Measurements from ENCODE around the gene RABGEF1.
"Not testable (repeated sequence)": the region's sequence is repeated elsewhere in the genome, so short reads cannot be mapped to it uniquely, and the experiment has no call there.

RABGEF1 gene

GRCh38 chr7:66817208-66817795 is 76.8 kb downstream of the RABGEF1 start:
- DNase-seq, result not testable (repeated sequence)

DNA sequence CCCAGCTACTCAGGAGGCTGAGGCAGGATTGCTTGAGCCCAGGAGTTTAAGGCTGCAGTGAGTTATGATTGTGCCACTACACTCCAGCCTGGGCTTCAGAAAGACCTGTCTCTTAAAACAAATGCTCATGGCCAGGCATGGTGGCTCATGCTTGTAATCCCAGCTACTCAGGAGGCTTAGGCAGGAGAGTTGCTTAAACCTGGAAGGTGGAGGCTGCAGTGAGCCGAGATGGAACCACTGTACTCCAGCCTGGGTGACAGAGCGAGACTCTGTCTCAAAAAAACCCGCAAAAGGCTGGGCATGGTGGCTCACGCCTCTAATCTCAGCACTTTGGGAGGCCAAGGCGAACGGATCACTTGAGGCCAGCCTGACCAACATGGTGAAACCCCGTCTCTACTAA is 77.4 kb downstream of the RABGEF1 start:
- DNase-seq, result not testable (repeated sequence)

- no peak for DNase-seq
Measured at GRCh38 chr7:66824041-66824440, 83.5 kb downstream of the RABGEF1 start.

GRCh38 chr7:66825538-66825937 is 85.0 kb downstream of the RABGEF1 start:
- peak; percentile 16 for DNase-seq

DNA sequence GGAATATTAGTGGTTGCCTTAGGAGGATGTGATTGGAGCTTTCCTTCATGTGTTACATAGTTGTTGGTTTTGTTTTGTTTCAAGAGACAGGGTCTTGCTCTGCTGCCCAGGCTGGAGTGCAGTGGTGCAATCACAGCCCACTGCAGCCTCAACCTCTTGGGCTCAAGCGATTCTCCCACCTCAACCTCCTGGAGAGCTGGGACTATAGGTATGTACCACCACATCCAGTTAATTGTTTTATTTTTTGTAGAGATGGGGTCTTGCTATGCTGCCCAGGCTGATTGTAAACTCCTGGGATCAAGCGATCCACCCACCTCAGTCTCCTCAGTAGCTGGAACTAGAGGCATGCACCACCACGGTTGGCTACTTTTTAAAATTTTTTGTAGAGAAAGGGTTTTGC is 86.1 kb downstream of the RABGEF1 start:
- no peak for DNase-seq

- not testable (repeated sequence) for DNase-seq
Measured at GRCh38 chr7:66830976-66831375, 90.4 kb downstream of the RABGEF1 start.

- no peak for DNase-seq
Measured at GRCh38 chr7:66832531-66833351, 92.2 kb downstream of the RABGEF1 start.

DNA sequence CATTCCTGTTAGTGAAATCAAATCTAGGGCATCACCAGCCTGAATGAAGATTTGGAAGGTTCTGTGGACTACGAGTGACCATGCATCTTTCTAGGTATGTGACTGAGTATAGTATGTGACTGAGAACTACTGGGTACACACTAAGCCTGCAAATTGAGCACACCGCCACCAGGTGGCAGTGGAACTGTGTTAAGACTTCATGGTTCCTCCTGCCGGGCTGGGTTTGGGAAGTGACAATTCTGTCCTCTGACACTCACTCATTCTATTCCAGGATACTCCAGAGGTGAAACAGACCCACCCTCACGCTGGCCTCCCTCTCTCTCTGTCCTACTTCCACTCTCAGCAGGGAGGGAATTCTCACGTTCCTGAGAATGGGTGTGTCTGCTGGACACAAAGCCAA is 96.5 kb downstream of the RABGEF1 start:
- DNase-seq, result no peak

GRCh38 chr7:66837661-66838060 is 97.1 kb downstream of the RABGEF1 start:
- no peak for DNase-seq

GRCh38 chr7:66839814-66840213 is 99.3 kb downstream of the RABGEF1 start:
- no peak for DNase-seq

GRCh38 chr7:66840316-66840715 is 99.8 kb downstream of the RABGEF1 start:
- no peak for DNase-seq

GRCh38 chr7:66841898-66842297 is 101.4 kb downstream of the RABGEF1 start:
- no peak for DNase-seq

DNA sequence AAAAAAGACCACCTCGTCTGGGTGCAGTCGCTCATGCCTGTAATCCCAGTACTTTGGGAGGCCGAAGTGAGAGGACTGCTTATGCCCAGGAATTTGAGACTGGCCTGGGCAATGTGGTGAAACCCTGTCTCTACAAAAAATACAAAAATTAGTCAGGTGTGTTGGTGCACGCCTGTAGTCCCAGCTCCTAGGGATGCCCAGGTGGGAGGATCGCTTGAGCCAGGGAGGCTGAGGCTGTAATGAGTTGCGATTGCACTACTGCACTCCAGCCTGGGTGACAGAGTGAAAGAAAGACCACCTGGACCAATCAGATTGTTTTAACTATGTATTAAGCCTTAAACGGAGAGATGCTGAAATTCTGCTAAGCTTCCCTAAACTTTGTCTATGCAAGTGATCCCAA is 103.0 kb downstream of the RABGEF1 start:
- DNase-seq, result not testable (repeated sequence)

DNA sequence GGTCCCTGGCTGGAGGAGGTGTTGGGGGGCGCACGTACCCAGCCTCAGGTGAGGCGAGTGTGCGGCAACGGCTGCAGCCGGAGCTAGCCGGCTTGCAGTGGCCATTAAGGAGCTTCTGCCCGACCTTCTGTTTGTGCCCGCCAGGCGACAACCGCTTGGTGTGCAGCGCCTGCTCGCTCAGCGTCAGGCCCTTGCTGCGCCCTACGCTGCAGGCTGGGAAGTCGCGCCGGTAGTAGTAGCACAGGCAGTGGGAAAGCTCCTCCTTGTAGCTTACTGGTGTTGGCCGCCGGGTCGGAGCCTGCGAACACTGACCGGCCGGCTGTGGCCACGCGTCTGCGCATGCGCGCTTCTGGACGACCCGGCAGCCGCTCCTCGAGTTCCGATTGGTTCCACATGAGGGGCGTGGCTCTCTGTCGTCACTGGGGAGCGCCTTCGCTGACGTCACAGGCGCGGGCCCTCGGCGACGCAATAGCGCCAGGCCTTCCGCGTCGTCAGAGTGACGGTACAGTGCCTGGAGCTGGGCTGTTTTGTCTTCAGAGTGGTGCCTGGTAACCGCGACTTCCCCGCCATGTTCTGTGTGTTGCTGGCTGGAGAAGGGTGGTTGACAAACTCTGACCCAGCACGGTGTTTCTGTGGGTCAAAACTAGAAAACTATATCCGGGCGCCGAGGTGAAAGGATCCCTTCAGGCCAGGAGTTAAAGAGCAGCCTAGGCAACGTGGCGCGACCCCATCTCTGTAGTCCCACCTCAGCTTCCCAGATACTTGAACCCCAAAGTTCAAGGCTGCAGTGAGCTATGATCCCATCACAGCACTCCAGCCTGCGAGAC is 104.2 kb downstream of the RABGEF1 start:
- DNase-seq, result peak; percentile 94

DNA sequence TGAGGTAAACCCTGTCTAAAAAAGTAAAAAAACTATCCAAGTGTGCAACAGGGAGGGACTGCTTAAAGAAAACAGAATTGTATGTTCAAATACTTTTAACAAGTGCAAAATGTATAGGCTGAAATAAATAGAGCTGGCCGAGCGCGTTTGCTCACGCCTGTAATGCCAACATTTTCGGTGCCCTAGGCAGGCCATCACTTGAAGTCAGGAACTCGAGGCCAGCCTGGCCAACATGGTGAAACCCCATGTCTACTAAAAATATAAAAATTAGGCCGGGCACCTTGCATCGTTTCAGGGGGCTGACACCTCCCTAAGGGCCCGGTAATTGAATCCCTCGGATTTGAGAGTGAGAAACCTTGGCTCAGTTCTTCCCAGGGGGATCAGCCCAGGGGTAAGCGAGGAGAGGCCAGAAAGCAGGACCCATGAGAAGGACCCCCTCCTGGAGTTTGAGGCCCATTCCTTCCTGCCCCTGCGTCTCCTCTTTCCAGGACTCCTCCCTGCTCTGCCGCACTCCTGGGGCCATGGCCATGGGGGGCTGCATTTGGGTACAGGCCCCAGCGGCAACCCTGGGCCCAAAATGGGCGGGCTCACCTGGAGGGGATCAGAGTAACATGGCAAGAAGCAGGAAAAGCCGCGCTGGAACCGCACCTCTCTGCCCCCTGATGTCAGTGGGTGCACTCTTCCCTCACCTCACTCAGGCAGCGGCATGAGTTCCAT is 105.0 kb downstream of the RABGEF1 start:
- no peak for DNase-seq

DNA sequence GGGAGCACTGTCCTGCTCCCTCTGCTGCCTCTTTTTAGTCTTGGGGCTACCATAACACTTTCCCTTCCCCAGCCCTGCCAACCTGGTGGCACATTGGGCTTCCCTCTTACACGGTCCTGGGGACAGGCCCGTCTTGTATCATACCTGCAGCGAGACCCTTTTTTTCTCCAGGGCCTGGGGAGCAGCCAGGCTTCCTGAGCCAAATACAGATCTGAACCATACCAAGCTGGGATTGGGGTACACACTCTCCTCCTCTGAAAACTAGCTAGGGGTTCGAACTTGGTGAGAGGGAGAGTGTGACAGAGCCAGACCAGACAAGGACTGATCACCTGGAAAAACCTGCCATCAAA is 105.5 kb downstream of the RABGEF1 start:
- DNase-seq, result not testable (repeated sequence)

GRCh38 chr7:66847523-66847855 is 107.0 kb downstream of the RABGEF1 start:
- DNase-seq, result not testable (repeated sequence)

GRCh38 chr7:66847879-66848790 is 107.6 kb downstream of the RABGEF1 start:
- peak; percentile 65 for DNase-seq

GRCh38 chr7:66859339-66859738 is 118.8 kb downstream of the RABGEF1 start:
- DNase-seq, result no peak

GRCh38 chr7:66859794-66860645 is 119.5 kb downstream of the RABGEF1 start:
- DNase-seq, result no peak

GRCh38 chr7:66860767-66861166 is 120.2 kb downstream of the RABGEF1 start:
- no peak for DNase-seq
